GM12801 (cell line): ENCODE measurements around the gene TSPAN5.

ENCODE experiments used
- CTCF ChIP-seq: IDR thresholded peaks from one replicate; pipeline ENCODE4 v1.5.1; 2011; ENCODE audit warnings: control low read depth; ENCODE audit not compliant: insufficient read length; ENCODE audit errors: extremely low read depth

Gene TSPAN5

GRCh38 chr4:98577956-98578355, 80.5 kb downstream of the TSPAN5 start:
- no peak for TF ChIP-seq CTCF

- TF ChIP-seq CTCF, result no peak
Observed at GRCh38 chr4:98574816-98575215, 83.6 kb downstream of the TSPAN5 start.

- TF ChIP-seq CTCF, result no peak
Observed at GRCh38 chr4:98573791-98574190, 84.6 kb downstream of the TSPAN5 start.

GRCh38 chr4:98572697-98573096, 85.7 kb downstream of the TSPAN5 start:
- TF ChIP-seq CTCF, result no peak

- TF ChIP-seq CTCF, result no peak
Observed at GRCh38 chr4:98571161-98571786, 87.1 kb downstream of the TSPAN5 start.

- TF ChIP-seq CTCF, result no peak
Observed at GRCh38 chr4:98570151-98570797, 88.1 kb downstream of the TSPAN5 start.

- TF ChIP-seq CTCF, result no peak
Observed at GRCh38 chr4:98568941-98569663, 89.3 kb downstream of the TSPAN5 start.
